Neural progenitor cell (in vitro differentiated cells): ENCODE data around the gene POU2AF1.

Experiments used
- EZH2 ChIP-seq: fragments of 200-600 bp; sonication (generic); IDR thresholded peaks from 2 replicates; pipeline ENCODE4 v1.6.1; 2017; ENCODE audit warnings: antibody characterized with exemption, mild to moderate bottlenecking, moderate library complexity
- EZH2phosphoT487 ChIP-seq: fragments of 200-600 bp; sonication (generic); IDR thresholded peaks from 2 replicates; pipeline ENCODE4 v1.6.1; 2017; ENCODE audit warnings: antibody characterized with exemption
- TF ChIP-seq, protein P1 (sequence below): fragments of 200-600 bp; sonication (generic); IDR thresholded peaks from 2 replicates; pipeline ENCODE4 v1.5.1; 2017; ENCODE audit warnings: antibody characterized with exemption, mild to moderate bottlenecking

DNA sequence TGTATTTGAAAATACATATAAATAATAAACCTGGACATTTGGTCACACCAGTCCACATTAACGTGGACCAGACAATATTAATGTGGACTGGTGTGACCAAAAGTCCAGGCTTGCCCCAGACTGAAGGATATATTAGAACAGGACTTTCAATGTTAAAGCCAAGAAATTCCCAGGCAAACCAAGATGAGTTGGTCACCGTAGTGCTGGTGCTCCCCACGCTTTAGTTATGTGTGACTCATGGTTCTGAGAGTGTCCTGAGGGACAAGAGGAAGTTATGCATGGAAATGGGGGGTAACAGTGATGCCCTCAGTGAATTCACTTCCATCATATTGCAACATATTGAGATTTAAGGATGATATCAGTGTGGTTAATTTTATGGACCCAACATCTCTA lies 31.4 kb downstream of the POU2AF1 start:
- TF ChIP-seq, protein P1, sequence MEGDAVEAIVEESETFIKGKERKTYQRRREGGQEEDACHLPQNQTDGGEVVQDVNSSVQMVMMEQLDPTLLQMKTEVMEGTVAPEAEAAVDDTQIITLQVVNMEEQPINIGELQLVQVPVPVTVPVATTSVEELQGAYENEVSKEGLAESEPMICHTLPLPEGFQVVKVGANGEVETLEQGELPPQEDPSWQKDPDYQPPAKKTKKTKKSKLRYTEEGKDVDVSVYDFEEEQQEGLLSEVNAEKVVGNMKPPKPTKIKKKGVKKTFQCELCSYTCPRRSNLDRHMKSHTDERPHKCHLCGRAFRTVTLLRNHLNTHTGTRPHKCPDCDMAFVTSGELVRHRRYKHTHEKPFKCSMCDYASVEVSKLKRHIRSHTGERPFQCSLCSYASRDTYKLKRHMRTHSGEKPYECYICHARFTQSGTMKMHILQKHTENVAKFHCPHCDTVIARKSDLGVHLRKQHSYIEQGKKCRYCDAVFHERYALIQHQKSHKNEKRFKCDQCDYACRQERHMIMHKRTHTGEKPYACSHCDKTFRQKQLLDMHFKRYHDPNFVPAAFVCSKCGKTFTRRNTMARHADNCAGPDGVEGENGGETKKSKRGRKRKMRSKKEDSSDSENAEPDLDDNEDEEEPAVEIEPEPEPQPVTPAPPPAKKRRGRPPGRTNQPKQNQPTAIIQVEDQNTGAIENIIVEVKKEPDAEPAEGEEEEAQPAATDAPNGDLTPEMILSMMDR: no peak
- no peak for TF ChIP-seq EZH2phosphoT487
- TF ChIP-seq EZH2: no peak
